Putamen (tissue), 1 donor: ENCODE results near the gene CDC34.
A peak's percentile ranks its signal among the peaks of the same experiment; 100 is the strongest.

Source experiments
- DNase-seq: peaks from one replicate; pipeline ENCODE4 v3.0.0-alpha.2; 2016; ENCODE audit warnings: low spot score

CDC34 gene

GRCh38 chr19:542173-542866 is 10.8 kb downstream of the CDC34 start:
- no peak for DNase-seq

GRCh38 chr19:543910-544608 is 12.5 kb downstream of the CDC34 start, which contains the start of gene GZMM:
Gene GZMM (plus strand): TSS chr19:544053. CDS start chr19:544072, 19 bp downstream.
- no peak for DNase-seq

- no peak for DNase-seq
Observed at GRCh38 chr19:547117-547516, 15.6 kb downstream of the CDC34 start.

- DNase-seq = no peak
Observed at GRCh38 chr19:547836-548720, 16.5 kb downstream of the CDC34 start.

GRCh38 chr19:548886-549830 is 17.6 kb downstream of the CDC34 start:
- DNase-seq = no peak

- no peak for DNase-seq
Observed at GRCh38 chr19:554817-555216, 23.3 kb downstream of the CDC34 start.

GRCh38 chr19:555474-555808 is 23.9 kb downstream of the CDC34 start:
- DNase-seq = no peak

- no peak for DNase-seq
Observed at GRCh38 chr19:556611-557382, 25.2 kb downstream of the CDC34 start.

GRCh38 chr19:558770-559439 is 27.3 kb downstream of the CDC34 start:
- no peak for DNase-seq

- no peak for DNase-seq
Observed at GRCh38 chr19:560121-560520, 28.6 kb downstream of the CDC34 start.

- DNase-seq = no peak
Observed at GRCh38 chr19:566403-566802, 34.8 kb downstream of the CDC34 start.

- DNase-seq = no peak
Observed at GRCh38 chr19:566844-567243, 35.3 kb downstream of the CDC34 start.

- DNase-seq = no peak
Observed at GRCh38 chr19:567296-567900, 35.8 kb downstream of the CDC34 start.

GRCh38 chr19:570251-570686 is 38.7 kb downstream of the CDC34 start:
- no peak for DNase-seq

- no peak for DNase-seq
Observed at GRCh38 chr19:570937-571565, 39.5 kb downstream of the CDC34 start.

- no peak for DNase-seq
Observed at GRCh38 chr19:571566-571974, 40.0 kb downstream of the CDC34 start.

- DNase-seq = peak; percentile 97
Observed at GRCh38 chr19:572140-572742, 40.7 kb downstream of the CDC34 start, which contains the start of gene BSG. Gene BSG (plus strand): TSS chr19:572596. CDS start chr19:572635, 39 bp downstream.

- no peak for DNase-seq
Observed at GRCh38 chr19:572743-573518, 41.4 kb downstream of the CDC34 start.
